ENCODE data around the gene OSBPL1A.
"Not testable (repeated sequence)": the region's sequence is repeated elsewhere in the genome, so short reads cannot be mapped to it uniquely, and the experiment has no call there.

Gene OSBPL1A

DNA sequence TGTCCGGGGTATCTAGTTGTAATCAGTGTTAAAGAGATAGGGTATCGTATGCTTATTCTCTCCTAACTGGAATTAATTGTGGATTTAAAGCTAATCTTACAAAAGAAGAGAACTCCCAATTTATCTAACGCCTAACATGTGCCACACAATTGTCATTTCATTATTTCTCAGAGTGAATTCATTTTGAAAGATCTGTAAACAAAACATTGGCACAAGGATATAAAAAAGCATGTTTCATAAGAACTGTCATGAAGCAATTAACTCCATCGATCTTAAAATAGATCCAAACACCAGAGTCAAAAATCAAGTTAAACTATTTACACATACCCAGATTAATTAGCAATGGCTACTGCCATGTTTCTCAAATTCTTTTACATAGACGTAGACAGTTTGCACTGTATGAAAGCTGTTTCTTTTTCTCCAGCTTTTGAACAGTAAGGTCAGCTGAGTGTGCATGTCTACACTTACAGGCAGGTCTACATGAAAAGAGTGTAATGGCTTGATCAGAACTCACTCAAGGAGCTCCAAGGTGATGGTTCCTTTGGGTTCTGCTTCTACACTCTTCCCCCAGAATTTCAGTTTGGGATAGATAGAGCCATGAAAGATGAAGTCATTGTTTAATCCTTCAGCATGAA, 220.0 kb downstream of the OSBPL1A start:
- no peak for DNase-seq
- no peak for TF ChIP-seq GATA1 (IDR thresholded peaks at IDR 0.05; ENCODE audit: low read depth, low read length)
- TF ChIP-seq POLR2A (IDR thresholded peaks at IDR 0.05; ENCODE audit: low read length) = no peak

DNA sequence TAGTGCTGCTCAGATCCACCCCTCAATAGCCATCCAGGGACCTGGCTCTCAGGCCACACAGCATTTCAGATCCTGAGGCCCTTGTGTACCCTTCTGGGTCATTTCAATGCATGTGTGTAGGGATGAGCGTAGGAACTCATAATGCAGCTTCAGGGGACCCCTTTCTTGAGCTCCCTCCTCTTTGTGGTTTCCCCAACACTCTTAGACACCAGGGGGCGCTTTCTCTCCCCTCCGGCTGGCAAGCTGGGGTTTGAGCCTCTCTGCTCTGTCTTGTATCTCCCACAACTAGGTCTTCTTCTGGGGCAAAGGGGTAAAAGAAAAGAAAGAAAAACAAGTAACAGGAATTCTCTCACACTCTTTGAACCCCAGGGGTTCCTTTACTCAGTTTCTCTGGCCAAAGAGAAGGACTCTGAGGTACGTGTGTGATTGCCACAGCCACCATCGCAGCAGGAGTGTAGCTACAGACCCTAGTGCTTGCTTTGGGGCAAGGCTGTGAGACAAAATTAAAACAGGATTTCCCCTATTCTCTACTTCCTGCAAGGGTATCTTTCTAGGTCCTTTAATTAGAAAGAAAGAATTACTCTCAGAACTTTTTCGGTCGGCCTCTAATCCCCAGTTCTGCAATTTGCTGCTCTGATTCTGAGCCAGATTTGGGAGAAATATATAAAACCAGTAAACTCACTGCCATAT, 220.8 kb downstream of the OSBPL1A start:
- DNase-seq = peak; percentile 59 to 73
- TF ChIP-seq GATA1 (IDR thresholded peaks at IDR 0.05; ENCODE audit: low read depth, low read length) = no peak
- no peak for TF ChIP-seq POLR2A (IDR thresholded peaks at IDR 0.05; ENCODE audit: low read length)

DNA sequence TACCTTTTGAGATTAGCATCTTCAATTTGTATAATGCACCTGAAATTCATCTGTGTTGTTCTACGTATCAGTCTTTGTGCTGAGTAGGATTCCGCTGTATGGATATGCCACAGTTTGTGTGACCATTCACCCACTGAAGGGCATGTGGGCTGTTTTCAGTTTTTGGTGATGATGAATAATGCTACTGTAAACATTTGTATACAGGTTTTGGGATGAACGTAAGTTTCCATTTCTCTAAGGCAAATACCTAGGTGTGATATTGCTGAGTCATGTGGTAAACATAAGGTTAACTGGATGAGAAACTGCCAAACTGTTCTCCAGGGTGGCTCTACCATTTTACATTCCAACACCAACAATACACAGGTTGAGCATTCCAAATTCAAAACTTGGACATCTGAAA, 223.6 kb downstream of the OSBPL1A start:
- TF ChIP-seq GATA1 (IDR thresholded peaks at IDR 0.05; ENCODE audit: low read depth, low read length) (no peak), POLR2A (IDR thresholded peaks at IDR 0.05; ENCODE audit: low read length) (no peak)
- DNase-seq = no peak

DNA sequence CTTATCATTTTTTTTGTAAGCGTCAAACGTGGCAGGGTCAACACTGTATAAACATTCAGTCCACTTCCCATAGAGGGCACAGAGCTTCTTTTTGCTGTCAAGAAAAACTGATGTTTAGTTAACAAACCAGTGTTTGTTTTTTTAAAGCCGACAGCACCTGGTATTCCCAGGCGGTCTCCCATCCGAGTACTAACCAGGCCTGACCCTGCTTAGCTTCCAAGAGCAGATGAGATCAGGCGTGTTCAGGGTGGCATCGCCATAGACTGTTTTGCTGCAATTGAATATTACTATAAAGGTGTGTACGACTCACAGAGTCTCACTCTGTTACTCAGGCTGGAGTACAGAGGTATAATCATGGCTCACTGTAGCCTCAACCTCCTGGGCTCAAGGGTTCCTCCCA, 227.3 kb downstream of the OSBPL1A start:
- TF ChIP-seq POLR2A (IDR thresholded peaks at IDR 0.05; ENCODE audit: low read length) = no peak
- TF ChIP-seq GATA1 (IDR thresholded peaks at IDR 0.05; ENCODE audit: low read depth, low read length) = no peak
- no peak for DNase-seq

DNA sequence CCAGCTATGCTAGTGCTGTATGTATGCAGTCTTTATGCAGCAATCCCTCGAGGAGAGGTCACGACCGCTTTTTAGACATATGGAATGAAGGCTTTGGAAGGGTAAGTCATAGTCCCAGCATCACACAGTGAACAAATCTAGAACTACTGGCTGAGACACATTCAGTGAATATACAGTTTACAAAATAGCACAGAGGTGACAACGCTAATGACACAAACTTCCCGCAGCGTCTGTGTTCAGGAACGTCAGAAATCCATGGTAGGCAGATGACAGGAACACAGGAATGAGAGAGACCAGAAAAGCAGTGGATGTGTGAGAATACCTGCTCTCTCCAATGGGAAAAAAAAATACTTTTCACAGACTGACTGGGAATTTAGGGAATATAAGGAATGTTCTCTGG, 229.1 kb downstream of the OSBPL1A start:
- TF ChIP-seq POLR2A (IDR thresholded peaks at IDR 0.05; ENCODE audit: low read length) (no peak), GATA1 (IDR thresholded peaks at IDR 0.05; ENCODE audit: low read depth, low read length) (no peak)
- DNase-seq = no peak

DNA sequence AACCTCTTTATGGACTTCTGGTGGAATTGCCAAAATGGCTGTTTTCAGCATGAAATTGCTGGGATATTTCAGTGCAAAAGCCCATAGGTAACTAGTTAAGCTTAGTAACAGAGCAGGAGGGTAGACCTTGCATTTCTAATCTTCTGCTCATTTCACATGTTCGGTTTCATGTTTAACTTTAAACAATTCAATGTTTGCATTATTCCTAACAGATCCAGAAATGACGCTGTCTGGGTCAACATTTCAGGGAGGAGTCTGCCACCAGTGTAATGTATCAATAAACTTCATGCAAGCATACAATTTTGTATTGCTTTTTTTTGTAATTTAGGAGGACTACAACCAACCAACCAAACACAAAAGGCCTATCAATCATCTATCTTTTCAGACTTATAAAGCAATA, 236.3 kb downstream of the OSBPL1A start:
- no peak for TF ChIP-seq GATA1 (IDR thresholded peaks at IDR 0.05; ENCODE audit: low read depth, low read length)
- TF ChIP-seq POLR2A (IDR thresholded peaks at IDR 0.05; ENCODE audit: low read length) = no peak
- DNase-seq = no peak

DNA sequence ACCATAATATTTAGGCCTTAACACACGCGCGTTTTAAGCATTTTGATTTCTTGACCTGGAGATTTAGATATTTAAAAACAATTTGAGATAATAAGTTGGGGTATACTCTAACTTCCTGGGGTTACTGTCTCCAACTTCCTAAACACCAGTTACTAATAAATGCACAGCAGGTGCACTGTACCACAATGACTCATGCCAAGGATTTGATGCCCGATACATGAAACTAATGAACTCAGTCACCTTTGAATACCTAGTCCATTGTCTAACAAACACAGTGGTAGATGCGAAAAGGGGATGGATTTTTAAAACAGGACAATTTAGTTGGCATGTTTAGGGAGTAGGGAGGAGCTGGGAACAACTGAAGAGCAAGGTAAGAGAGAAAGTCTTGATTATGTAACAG, 237.5 kb downstream of the OSBPL1A start:
- TF ChIP-seq POLR2A (IDR thresholded peaks at IDR 0.05; ENCODE audit: low read length) (no peak), GATA1 (IDR thresholded peaks at IDR 0.05; ENCODE audit: low read depth, low read length) (no peak)
- DNase-seq = no peak

DNA sequence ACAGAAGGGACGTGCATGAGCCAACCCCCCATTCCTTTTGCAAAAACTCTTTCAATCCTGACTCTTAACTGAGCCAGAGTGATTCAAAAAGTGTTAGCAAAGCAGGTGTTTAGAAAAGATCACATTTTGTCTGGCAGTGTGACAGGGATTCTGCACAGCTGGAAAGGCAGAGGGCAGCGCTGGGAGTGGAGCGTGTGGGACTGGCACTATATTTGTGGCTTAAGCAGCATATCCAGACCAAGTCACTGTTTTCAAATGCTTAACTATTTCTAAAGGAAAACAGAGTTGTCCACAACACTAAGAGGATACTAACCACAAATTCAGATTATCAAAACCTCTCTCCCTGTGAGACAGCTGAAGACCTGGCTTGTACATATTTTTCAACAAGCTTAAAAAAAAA, 239.8 kb downstream of the OSBPL1A start:
- DNase-seq = no peak
- TF ChIP-seq POLR2A (IDR thresholded peaks at IDR 0.05; ENCODE audit: low read length) = no peak
- no peak for TF ChIP-seq GATA1 (IDR thresholded peaks at IDR 0.05; ENCODE audit: low read depth, low read length)

DNA sequence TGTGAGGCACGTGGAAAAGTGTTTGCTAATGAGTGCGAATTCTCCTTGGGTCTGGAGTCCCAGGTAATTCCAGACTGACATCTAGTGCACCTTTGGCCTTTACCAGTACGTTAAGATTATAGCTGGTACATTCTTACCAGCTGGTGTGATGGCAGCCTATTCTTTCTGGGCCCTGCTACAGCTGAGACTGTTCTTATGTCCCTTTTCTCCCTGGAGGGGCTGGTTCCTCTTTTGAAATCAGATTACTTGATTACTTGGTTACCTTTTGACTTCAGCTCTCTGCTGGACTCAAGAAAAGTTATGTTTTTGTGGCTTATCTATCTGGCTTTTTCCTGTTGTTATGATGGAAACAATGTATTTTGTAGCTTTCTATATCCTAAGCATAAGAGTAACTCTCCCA, 244.2 kb downstream of the OSBPL1A start:
- DNase-seq = no peak
- no peak for TF ChIP-seq POLR2A (IDR thresholded peaks at IDR 0.05; ENCODE audit: low read length)
- TF ChIP-seq GATA1 (IDR thresholded peaks at IDR 0.05; ENCODE audit: low read depth, low read length) = no peak

DNA sequence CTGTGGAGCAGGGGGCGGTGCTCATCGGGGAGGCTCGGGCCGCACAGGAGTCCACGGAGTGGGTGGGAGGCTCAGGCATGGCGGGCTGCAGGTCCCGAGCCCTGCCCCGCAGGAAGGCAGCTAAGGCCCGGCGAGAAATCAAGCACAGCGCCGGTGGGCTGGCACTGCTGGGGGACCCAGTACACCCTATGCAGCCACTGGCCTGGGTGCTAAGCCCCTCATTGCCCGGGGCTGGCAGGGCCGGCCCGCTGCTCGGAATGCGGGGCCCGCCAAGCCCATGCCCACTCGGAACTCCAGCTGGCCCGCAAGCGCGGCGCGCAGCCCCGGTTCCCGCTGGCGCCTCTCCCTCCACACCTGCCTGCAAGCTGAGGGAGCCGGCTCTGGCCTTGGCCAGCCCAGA, 248.0 kb downstream of the OSBPL1A start:
- DNase-seq = not testable (repeated sequence)

DNA sequence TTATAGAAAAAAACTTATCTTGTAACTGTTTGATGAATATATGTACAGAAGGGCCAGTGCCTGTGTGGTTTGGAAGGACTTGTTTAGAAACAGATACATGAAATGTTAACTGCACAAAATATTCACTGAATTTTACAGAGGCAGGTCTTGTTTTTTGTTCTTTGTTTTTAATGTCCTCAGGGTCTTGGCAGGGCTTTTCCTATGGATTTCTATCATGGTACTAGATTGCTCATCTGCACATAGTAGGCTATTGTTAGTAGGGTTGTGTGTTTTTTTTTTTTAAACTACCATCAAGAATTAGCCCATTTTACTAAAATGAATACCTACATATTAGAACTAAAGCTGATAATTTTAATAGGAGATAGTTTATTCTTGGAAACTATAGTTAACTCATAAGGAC, 255.2 kb downstream of the OSBPL1A start:
- TF ChIP-seq GATA1 (IDR thresholded peaks at IDR 0.05; ENCODE audit: low read depth, low read length) (no peak), POLR2A (IDR thresholded peaks at IDR 0.05; ENCODE audit: low read length) (no peak)
- DNase-seq = no peak

DNA sequence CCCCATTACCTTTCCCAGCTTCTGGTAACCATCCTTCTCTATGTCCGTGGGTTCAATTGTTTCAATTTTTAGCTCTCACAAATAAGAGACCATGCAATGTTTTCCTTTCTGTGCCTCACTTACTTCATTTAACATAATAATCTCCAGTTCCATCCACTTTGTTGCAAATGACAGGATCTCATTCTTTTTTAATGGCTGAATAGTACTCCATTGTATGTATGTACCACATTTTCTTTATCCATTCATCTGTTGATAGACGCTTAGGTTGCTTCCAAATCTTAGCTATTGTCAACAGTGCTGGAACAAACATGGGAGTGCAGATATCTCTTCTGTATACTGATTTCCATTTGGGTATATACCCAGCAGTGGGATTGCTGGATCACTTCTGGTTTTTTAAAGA, 256.9 kb downstream of the OSBPL1A start:
- DNase-seq = no peak
- TF ChIP-seq POLR2A (IDR thresholded peaks at IDR 0.05; ENCODE audit: low read length) = no peak
- no peak for TF ChIP-seq GATA1 (IDR thresholded peaks at IDR 0.05; ENCODE audit: low read depth, low read length)

DNA sequence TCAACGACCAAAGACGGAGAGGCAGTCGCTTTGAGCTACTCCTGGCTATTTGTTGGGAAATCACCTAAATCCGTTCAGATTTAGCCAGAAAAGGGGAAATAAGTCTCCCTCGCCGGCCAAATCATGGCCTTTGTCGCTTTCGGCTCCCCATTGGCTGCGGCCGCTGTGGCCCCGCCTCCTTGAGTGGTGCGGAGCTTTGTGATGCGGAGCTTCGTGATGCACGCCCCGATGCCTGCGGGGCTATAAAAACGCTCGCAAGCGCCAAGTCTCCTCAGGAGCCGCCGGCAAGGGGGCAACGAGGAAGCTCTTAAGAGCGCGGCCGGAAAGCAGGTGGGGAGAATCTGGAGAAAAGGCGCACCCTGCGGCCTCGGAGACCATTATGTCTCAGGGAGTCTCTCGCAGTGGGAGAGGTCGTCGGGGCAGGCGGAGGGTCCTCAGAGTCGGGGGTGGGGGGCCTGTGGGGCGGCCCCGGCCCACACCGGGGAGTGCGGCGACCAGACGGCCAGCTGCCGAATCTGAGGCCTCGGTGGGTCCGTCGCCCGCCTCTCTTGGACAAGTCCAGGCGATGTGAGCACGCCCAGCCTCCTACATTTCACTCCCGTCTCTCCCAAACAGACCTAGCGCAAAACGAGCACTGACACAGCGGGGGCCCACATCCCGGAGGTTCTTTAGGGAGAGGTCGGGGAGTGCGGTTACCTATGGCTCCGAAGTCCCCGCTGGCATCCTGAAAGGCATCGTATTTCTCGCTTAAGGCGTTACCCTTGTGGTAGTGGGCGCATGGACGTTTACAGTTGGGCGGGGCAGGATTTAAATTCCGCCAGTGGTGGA, 258.6 kb downstream of the OSBPL1A start, which contains the start of gene CABYR:
Gene CABYR (plus strand): TSS at position 274 of the 828 bp plus-strand sequence. CDS start 4,053 bp downstream, outside the sequence.
- TF ChIP-seq GATA1 (IDR thresholded peaks at IDR 0.05; ENCODE audit: low read depth, low read length) (no peak), POLR2A (IDR thresholded peaks at IDR 0.05; ENCODE audit: low read length) (no peak)
- peak; percentile 33 to 36 for DNase-seq

DNA sequence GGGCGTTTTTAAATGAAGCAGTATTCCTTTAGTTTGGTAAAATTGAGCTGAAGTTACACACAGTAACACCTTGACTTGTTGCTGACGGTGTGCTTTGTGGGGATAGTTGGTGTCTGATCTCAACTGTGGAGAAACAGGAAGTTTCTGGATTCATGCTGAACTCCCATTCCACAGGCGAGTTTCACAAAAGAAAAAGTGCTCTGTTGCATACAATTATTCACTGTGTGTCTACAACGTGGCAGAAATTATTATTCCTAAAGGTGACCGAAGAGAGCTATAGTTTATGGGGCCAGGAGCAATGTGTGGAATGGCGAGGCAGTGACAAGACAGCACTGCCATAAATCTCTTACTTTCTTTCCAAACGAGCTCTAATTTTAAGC, 259.2 kb downstream of the OSBPL1A start:
- TF ChIP-seq GATA1 (IDR thresholded peaks at IDR 0.05; ENCODE audit: low read depth, low read length) = no peak
- TF ChIP-seq POLR2A (IDR thresholded peaks at IDR 0.05; ENCODE audit: low read length) = no peak
- no peak for DNase-seq
